GM23338 (cell line): ENCODE data around the gene SEC23IP. TPM values are rescaled to one million over a fixed set of nuclear protein-coding genes. Genes with fewer than 3 reads are reported as not detected.

ENCODE experiments used
- ATAC-seq: fragments of 200-7000 bp; cut with Tn5 transposase; 3 replicates; pipeline ENCODE4 v1.9.1; 2020
- DNase-seq: peaks from one replicate; pipeline ENCODE4 v3.0.0-alpha.2; 2015; ENCODE audit warnings: low spot score
- H2AFZ ChIP-seq: fragments of 200-600 bp; sonication (generic); 2 replicates; pipeline ENCODE4 v1.8.0; 2016; ENCODE audit warnings: antibody characterized with exemption, mild to moderate bottlenecking, moderate library complexity
- H3F3A ChIP-seq: fragments of 200-600 bp; sonication (generic); replicated peaks from 2 replicates; pipeline ENCODE4 v1.8.0; 2017; ENCODE audit warnings: antibody characterized with exemption, mixed run types, low read depth
- H3K27ac ChIP-seq: fragments of 200-600 bp; sonication (generic); 2 replicates; pipeline ENCODE4 v1.6.1; 2016; ENCODE audit warnings: low read depth
- H3K27me3 ChIP-seq: fragments of 200-600 bp; sonication (generic); 2 replicates; pipeline ENCODE4 v1.8.0; 2016; ENCODE audit warnings: mild to moderate bottlenecking, mixed run types, moderate library complexity; ENCODE audit not compliant: insufficient read depth
- H3K36me3 ChIP-seq: fragments of 200-600 bp; sonication (generic); 2 replicates; pipeline ENCODE4 v1.8.0; 2016; ENCODE audit warnings: mild to moderate bottlenecking; ENCODE audit not compliant: insufficient read depth
- H3K4me1 ChIP-seq: fragments of 200-600 bp; sonication (generic); 2 replicates; pipeline ENCODE4 v1.8.0; 2016; ENCODE audit warnings: mild to moderate bottlenecking, moderate library complexity; ENCODE audit not compliant: insufficient read depth
- H3K4me2 ChIP-seq: fragments of 200-600 bp; sonication (generic); 2 replicates; pipeline ENCODE4 v1.7.1; 2017; ENCODE audit warnings: mixed run types
- H3K4me3 ChIP-seq: fragments of 200-600 bp; sonication (generic); 2 replicates; pipeline ENCODE4 v1.6.1; 2016; ENCODE audit warnings: mixed run types
- H3K79me2 ChIP-seq: fragments of 200-600 bp; sonication (generic); replicated peaks from 2 replicates; pipeline ENCODE4 v1.8.0; 2017; ENCODE audit warnings: mild to moderate bottlenecking; ENCODE audit not compliant: insufficient read depth
- H3K9me2 ChIP-seq: fragments of 200-600 bp; sonication (generic); 2 replicates; pipeline ENCODE4 v1.8.0; 2017; ENCODE audit not compliant: insufficient read depth
- H4K20me1 ChIP-seq: fragments of 200-600 bp; sonication (generic); replicated peaks from 2 replicates; pipeline ENCODE4 v1.8.0; 2017; ENCODE audit warnings: mild to moderate bottlenecking; ENCODE audit not compliant: insufficient read depth
- H3K27ac Mint-ChIP-seq: 2 replicates; pipeline ENCODE4 v1.8.0; 2020; ENCODE audit warnings: inconsistent platforms, mild to moderate bottlenecking, moderate library complexity, mixed read lengths
- H3K27me3 Mint-ChIP-seq: 3 replicates; pipeline ENCODE4 v1.8.0; 2022; ENCODE audit warnings: low read depth, mild to moderate bottlenecking, moderate library complexity, mixed read lengths, inconsistent platforms; ENCODE audit not compliant: insufficient read depth, poor library complexity
- H3K36me3 Mint-ChIP-seq: 3 replicates; pipeline ENCODE4 v1.8.0; 2021; ENCODE audit warnings: low read depth, mild to moderate bottlenecking, inconsistent platforms, moderate library complexity, mixed read lengths
- H3K4me1 Mint-ChIP-seq: 3 replicates; pipeline ENCODE4 v1.8.0; 2020; ENCODE audit warnings: mild to moderate bottlenecking, inconsistent platforms, mixed read lengths
- H3K4me3 Mint-ChIP-seq: 3 replicates; pipeline ENCODE4 v1.8.0; 2021; ENCODE audit warnings: moderate library complexity, mild to moderate bottlenecking, inconsistent platforms, mixed read lengths
- H3K9me3 Mint-ChIP-seq: 3 replicates; pipeline ENCODE4 v1.8.0; 2020; ENCODE audit warnings: moderate library complexity, mild to moderate bottlenecking, inconsistent platforms, mixed read lengths
- CTCF ChIP-seq, 2 experiments: fragments of 200-600 bp in 1 of 2; sonication (generic) in 1 of 2; conservative IDR thresholded peaks; 2 replicates each; pipeline versions ENCODE4 v1.5.1 to v1.6.1; 2016 to 2017; ENCODE audit warnings: antibody characterized with exemption in 2 of 2, low read depth in 2 of 2, mild to moderate bottlenecking in 2 of 2, moderate library complexity in 1 of 2
- ETS1 ChIP-seq: IDR thresholded peaks from 2 replicates; pipeline ENCODE4 v1.6.1; 2016; ENCODE audit warnings: antibody characterized with exemption
- JUNB ChIP-seq: IDR thresholded peaks from one replicate; pipeline ENCODE4 v1.6.1; 2016; ENCODE audit warnings: antibody characterized with exemption; ENCODE audit not compliant: unreplicated experiment
- NANOG ChIP-seq: IDR thresholded peaks from 2 replicates; pipeline ENCODE4 v1.6.1; 2016; ENCODE audit warnings: antibody characterized with exemption, borderline replicate concordance
- STAT1 ChIP-seq: IDR thresholded peaks from one replicate; pipeline ENCODE4 v1.6.1; 2016; ENCODE audit warnings: antibody characterized with exemption; ENCODE audit not compliant: unreplicated experiment
- ZNF331 ChIP-seq: fragments of 250-450 bp; sonication (Bioruptor Pico); IDR thresholded peaks from 2 replicates; pipeline ENCODE4 v1.5.0; 2020; ENCODE audit warnings: low read depth, mild to moderate bottlenecking, moderate library complexity
- polyA plus RNA-seq: library from polyadenylated mRNA; unstranded; fragments of >200 nt; fragmentation: Nextera tagmentation; extraction: Ambion mirVana; gene quantifications from 2 replicates; pipeline ENCODE4 v1.2.1, GENCODE V29; 2016
- total RNA-seq: library from RNA; depleted of rRNA; stranded (reverse); fragments of >200 nt; shearing (Covaris generic); gene quantifications from 2 replicates; pipeline ENCODE4 v1.2.3, GENCODE V29; 2014
- TF ChIP-seq, protein P1 (sequence below): IDR thresholded peaks from one replicate; pipeline ENCODE4 v1.6.1; 2018; ENCODE audit warnings: antibody characterized with exemption; ENCODE audit not compliant: unreplicated experiment
- TF ChIP-seq, protein P2 (sequence below): fragments of 250-450 bp; sonication (Bioruptor Pico); IDR thresholded peaks from 2 replicates; pipeline ENCODE4 v1.5.0; 2020; ENCODE audit warnings: mild to moderate bottlenecking, moderate library complexity

The SEC23IP gene
- total and polyA plus RNA-seq, 2 experiments from 2014 or later: 35.2 to 35.6 TPM

GRCh38 chr10:119892188-119893065 is at the start of gene SEC23IP (continued):
- no peak for TF ChIP-seq CTCF (conservative IDR thresholded peaks at IDR 0.05; ENCODE audit: low read depth in 2 of 2)

DNA sequence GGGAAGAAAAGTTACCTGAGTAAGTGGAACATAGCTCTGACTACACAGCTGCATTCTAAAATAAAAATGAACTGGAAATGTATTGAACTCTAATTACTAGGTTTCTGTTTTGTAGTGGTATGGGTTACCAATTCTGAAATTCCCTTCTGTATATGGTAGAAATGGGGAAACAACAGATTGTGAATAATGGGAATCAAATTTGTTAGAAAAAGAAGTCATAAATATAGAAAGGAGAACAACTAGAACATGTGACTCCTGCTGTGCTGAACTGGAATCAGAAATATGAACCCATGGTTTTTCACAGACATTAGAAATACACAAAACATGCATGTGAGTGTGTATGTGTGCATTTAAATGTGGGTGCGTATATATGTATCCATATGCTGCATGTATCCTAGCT is 46.9 kb upstream of the SEC23IP start:
- TF ChIP-seq, protein P1, sequence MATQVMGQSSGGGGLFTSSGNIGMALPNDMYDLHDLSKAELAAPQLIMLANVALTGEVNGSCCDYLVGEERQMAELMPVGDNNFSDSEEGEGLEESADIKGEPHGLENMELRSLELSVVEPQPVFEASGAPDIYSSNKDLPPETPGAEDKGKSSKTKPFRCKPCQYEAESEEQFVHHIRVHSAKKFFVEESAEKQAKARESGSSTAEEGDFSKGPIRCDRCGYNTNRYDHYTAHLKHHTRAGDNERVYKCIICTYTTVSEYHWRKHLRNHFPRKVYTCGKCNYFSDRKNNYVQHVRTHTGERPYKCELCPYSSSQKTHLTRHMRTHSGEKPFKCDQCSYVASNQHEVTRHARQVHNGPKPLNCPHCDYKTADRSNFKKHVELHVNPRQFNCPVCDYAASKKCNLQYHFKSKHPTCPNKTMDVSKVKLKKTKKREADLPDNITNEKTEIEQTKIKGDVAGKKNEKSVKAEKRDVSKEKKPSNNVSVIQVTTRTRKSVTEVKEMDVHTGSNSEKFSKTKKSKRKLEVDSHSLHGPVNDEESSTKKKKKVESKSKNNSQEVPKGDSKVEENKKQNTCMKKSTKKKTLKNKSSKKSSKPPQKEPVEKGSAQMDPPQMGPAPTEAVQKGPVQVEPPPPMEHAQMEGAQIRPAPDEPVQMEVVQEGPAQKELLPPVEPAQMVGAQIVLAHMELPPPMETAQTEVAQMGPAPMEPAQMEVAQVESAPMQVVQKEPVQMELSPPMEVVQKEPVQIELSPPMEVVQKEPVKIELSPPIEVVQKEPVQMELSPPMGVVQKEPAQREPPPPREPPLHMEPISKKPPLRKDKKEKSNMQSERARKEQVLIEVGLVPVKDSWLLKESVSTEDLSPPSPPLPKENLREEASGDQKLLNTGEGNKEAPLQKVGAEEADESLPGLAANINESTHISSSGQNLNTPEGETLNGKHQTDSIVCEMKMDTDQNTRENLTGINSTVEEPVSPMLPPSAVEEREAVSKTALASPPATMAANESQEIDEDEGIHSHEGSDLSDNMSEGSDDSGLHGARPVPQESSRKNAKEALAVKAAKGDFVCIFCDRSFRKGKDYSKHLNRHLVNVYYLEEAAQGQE: no peak
- TF ChIP-seq NANOG: no peak
- no peak for TF ChIP-seq STAT1
- TF ChIP-seq ZNF331: no peak
- no peak for TF ChIP-seq JUNB
- TF ChIP-seq ETS1: no peak
- TF ChIP-seq, protein P2, sequence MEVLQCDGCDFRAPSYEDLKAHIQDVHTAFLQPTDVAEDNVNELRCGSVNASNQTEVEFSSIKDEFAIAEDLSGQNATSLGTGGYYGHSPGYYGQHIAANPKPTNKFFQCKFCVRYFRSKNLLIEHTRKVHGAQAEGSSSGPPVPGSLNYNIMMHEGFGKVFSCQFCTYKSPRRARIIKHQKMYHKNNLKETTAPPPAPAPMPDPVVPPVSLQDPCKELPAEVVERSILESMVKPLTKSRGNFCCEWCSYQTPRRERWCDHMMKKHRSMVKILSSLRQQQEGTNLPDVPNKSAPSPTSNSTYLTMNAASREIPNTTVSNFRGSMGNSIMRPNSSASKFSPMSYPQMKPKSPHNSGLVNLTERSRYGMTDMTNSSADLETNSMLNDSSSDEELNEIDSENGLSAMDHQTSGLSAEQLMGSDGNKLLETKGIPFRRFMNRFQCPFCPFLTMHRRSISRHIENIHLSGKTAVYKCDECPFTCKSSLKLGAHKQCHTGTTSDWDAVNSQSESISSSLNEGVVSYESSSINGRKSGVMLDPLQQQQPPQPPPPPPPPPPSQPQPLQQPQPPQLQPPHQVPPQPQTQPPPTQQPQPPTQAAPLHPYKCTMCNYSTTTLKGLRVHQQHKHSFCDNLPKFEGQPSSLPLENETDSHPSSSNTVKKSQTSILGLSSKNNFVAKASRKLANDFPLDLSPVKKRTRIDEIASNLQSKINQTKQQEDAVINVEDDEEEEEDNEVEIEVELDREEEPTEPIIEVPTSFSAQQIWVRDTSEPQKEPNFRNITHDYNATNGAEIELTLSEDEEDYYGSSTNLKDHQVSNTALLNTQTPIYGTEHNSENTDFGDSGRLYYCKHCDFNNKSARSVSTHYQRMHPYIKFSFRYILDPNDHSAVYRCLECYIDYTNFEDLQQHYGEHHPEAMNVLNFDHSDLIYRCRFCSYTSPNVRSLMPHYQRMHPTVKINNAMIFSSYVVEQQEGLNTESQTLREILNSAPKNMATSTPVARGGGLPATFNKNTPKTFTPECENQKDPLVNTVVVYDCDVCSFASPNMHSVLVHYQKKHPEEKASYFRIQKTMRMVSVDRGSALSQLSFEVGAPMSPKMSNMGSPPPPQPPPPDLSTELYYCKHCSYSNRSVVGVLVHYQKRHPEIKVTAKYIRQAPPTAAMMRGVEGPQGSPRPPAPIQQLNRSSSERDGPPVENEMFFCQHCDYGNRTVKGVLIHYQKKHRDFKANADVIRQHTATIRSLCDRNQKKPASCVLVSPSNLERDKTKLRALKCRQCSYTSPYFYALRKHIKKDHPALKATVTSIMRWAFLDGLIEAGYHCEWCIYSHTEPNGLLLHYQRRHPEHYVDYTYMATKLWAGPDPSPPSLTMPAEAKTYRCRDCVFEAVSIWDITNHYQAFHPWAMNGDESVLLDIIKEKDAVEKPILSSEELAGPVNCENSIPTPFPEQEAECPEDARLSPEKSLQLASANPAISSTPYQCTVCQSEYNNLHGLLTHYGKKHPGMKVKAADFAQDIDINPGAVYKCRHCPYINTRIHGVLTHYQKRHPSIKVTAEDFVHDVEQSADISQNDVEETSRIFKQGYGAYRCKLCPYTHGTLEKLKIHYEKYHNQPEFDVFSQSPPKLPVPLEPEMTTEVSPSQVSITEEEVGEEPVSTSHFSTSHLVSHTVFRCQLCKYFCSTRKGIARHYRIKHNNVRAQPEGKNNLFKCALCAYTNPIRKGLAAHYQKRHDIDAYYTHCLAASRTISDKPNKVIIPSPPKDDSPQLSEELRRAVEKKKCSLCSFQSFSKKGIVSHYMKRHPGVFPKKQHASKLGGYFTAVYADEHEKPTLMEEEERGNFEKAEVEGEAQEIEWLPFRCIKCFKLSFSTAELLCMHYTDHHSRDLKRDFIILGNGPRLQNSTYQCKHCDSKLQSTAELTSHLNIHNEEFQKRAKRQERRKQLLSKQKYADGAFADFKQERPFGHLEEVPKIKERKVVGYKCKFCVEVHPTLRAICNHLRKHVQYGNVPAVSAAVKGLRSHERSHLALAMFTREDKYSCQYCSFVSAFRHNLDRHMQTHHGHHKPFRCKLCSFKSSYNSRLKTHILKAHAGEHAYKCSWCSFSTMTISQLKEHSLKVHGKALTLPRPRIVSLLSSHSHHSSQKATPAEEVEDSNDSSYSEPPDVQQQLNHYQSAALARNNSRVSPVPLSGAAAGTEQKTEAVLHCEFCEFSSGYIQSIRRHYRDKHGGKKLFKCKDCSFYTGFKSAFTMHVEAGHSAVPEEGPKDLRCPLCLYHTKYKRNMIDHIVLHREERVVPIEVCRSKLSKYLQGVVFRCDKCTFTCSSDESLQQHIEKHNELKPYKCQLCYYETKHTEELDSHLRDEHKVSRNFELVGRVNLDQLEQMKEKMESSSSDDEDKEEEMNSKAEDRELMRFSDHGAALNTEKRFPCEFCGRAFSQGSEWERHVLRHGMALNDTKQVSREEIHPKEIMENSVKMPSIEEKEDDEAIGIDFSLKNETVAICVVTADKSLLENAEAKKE (CRISPR knock-in tag): no peak
- H3K4me2 ChIP-seq: no peak overlapping the region
- H3K36me3 ChIP-seq: peaks cover 54% of the 10 kb centered on the region
- Mint-ChIP-seq H3K4me3 (no peak overlapping the region), H3K36me3 (peaks cover 89% of the 10 kb centered on the region), H3K4me1 (no peaks in the 10 kb centered on the region), H3K9me3 (no peaks in the 10 kb centered on the region), H3K27me3 (peaks cover 1% of the 10 kb centered on the region), H3K27ac (no peak overlapping the region)
- H3F3A ChIP-seq: no peaks in the 10 kb centered on the region
- H2AFZ ChIP-seq: no peak overlapping the region
- peaks cover 3% of the 10 kb centered on the region for H4K20me1 ChIP-seq
- ATAC-seq (no peak), DNase-seq (no peak)
- no peaks in the 10 kb centered on the region for H3K9me2 ChIP-seq
- no peak overlapping the region for H3K27ac ChIP-seq
- H3K27me3 ChIP-seq: no peaks in the 10 kb centered on the region
- H3K79me2 ChIP-seq: no peaks in the 10 kb centered on the region; the same call in 1 of the 2 replicates
- no peak overlapping the region for H3K4me3 ChIP-seq
- no peaks in the 10 kb centered on the region for H3K4me1 ChIP-seq
